Mesendoderm (in vitro differentiated cells): ENCODE results near the gene RAD52.

Experiments used
- DNase-seq: peaks from one replicate; pipeline ENCODE4 v3.0.0; 2013
- H2AK5ac ChIP-seq: 2 replicates; pipeline ENCODE4 v1.6.1; 2013; ENCODE audit warnings: low read length, inconsistent platforms
- H2BK120ac ChIP-seq: 2 replicates; pipeline ENCODE4 v1.6.1; 2013; ENCODE audit warnings: low read depth, mild to moderate bottlenecking, low read length, moderate library complexity, mixed read lengths
- H2BK15ac ChIP-seq: replicated peaks from 2 replicates; pipeline ENCODE4 v1.6.1; 2013; ENCODE audit warnings: low read depth, mild to moderate bottlenecking, moderate library complexity
- H2BK5ac ChIP-seq: 2 replicates; pipeline ENCODE4 v1.6.1; 2013; ENCODE audit warnings: low read length, inconsistent platforms
- H3K18ac ChIP-seq: 2 replicates; pipeline ENCODE4 v1.6.1; 2013; ENCODE audit warnings: mild to moderate bottlenecking, low read length, mixed read lengths
- H3K23ac ChIP-seq: one replicate; pipeline ENCODE4 v1.6.1; 2013; ENCODE audit warnings: low read length
- H3K27ac ChIP-seq: 2 replicates; pipeline ENCODE4 v1.5.1; 2013; ENCODE audit warnings: low read depth, mild to moderate bottlenecking, inconsistent platforms, low read length, moderate library complexity
- H3K27me3 ChIP-seq: 2 replicates; pipeline ENCODE4 v1.6.1; 2013; ENCODE audit warnings: low read length, control low read depth, mild to moderate bottlenecking, inconsistent platforms; ENCODE audit not compliant: insufficient read depth, poor library complexity
- H3K36me3 ChIP-seq: 2 replicates; pipeline ENCODE4 v1.6.1; 2013; ENCODE audit warnings: low read length, inconsistent platforms; ENCODE audit not compliant: control insufficient read depth, insufficient read depth
- H3K4ac ChIP-seq: one replicate; pipeline ENCODE4 v1.6.1; 2013; ENCODE audit warnings: low read depth, mild to moderate bottlenecking, low read length, moderate library complexity
- H3K4me1 ChIP-seq: 2 replicates; pipeline ENCODE4 v1.6.1; 2013; ENCODE audit warnings: low read depth, low read length, inconsistent platforms; ENCODE audit not compliant: control insufficient read depth
- H3K4me2 ChIP-seq: 2 replicates; pipeline ENCODE4 v1.6.1; 2013; ENCODE audit warnings: low read length
- H3K4me3 ChIP-seq: 2 replicates; pipeline ENCODE4 v1.5.1; 2013; ENCODE audit warnings: mild to moderate bottlenecking, low read length
- H3K56ac ChIP-seq: one replicate; pipeline ENCODE4 v1.6.1; 2013; ENCODE audit warnings: low read length
- H3K79me1 ChIP-seq: 2 replicates; pipeline ENCODE4 v1.6.1; 2013; ENCODE audit warnings: low read length, inconsistent platforms
- H3K79me2 ChIP-seq: 2 replicates; pipeline ENCODE4 v1.6.1; 2013; ENCODE audit warnings: mild to moderate bottlenecking, low read length; ENCODE audit not compliant: control insufficient read depth, insufficient read depth
- H3K9ac ChIP-seq: 2 replicates; pipeline ENCODE4 v1.6.1; 2013; ENCODE audit warnings: low read length, inconsistent platforms
- H4K5ac ChIP-seq: one replicate; pipeline ENCODE4 v1.6.1; 2013; ENCODE audit warnings: low read length
- H4K8ac ChIP-seq: one replicate; pipeline ENCODE4 v1.6.1; 2013; ENCODE audit warnings: low read depth, mild to moderate bottlenecking, control low read depth, low read length, moderate library complexity
- WGBS: extraction: QIAGEN DNeasy Blood & Tissue Kit; methylation state at CpG from one replicate; pipeline ENCODE4 v1.1.7; 2013; ENCODE audit warnings: low lambda C conversion rate, missing lambda C conversion rate; ENCODE audit not compliant: insufficient coverage; ENCODE audit errors: extremely low coverage; 5-methylcytosine and 5-hydroxymethylcytosine counted together

RAD52 gene

GRCh38 chr12:870378-870777 is 79.1 kb downstream of the RAD52 start:
- no peak overlapping the region for H3K9ac ChIP-seq
- H2BK5ac ChIP-seq, result no peak overlapping the region
- H3K4me2 ChIP-seq, result no peak overlapping the region
- no peak overlapping the region for H2AK5ac ChIP-seq
- H3K56ac ChIP-seq, result no peak overlapping the region
- no peaks in the 10 kb centered on the region for H3K79me1 ChIP-seq
- H4K5ac ChIP-seq, result no peak overlapping the region
- no peaks in the 10 kb centered on the region for H3K27me3 ChIP-seq
- no peaks in the 10 kb centered on the region for H3K79me2 ChIP-seq
- H3K27ac ChIP-seq, result no peak overlapping the region
- no peaks in the 10 kb centered on the region for H3K4me1 ChIP-seq
- H2BK15ac ChIP-seq, result no peak overlapping the region
- H3K23ac ChIP-seq, result no peak overlapping the region
- H4K8ac ChIP-seq, result no peak overlapping the region
- no peak overlapping the region for H3K18ac ChIP-seq
- WGBS, result no CpG with 5 or more reads among the region's 1 CpG
- no peak overlapping the region for H3K4me3 ChIP-seq
- H3K4ac ChIP-seq, result no peak overlapping the region
- no peak overlapping the region for H2BK120ac ChIP-seq
- no peaks in the 10 kb centered on the region for H3K36me3 ChIP-seq
- DNase-seq, result no peak

GRCh38 chr12:868722-869121 is 80.8 kb downstream of the RAD52 start:
- Histone ChIP-seq H2BK120ac (no peak overlapping the region), H3K27ac (no peak overlapping the region), H4K5ac (no peak overlapping the region), H3K4ac (no peak overlapping the region), H3K4me1 (no peaks in the 10 kb centered on the region), H3K36me3 (no peaks in the 10 kb centered on the region), H4K8ac (no peak overlapping the region), H3K79me2 (no peaks in the 10 kb centered on the region), H2AK5ac (no peak overlapping the region), H3K56ac (no peak overlapping the region), H3K23ac (no peak overlapping the region), H3K18ac (no peak overlapping the region), H2BK5ac (no peak overlapping the region), H3K4me2 (no peak overlapping the region), H3K27me3 (no peaks in the 10 kb centered on the region), H2BK15ac (no peak overlapping the region), H3K79me1 (no peaks in the 10 kb centered on the region), H3K4me3 (no peak overlapping the region), H3K9ac (no peak overlapping the region)
- WGBS, result no CpG with 5 or more reads among the region's 3 CpGs
- DNase-seq, result peak; percentile 39

- Histone ChIP-seq H2BK15ac (no peak overlapping the region), H2BK120ac (no peak overlapping the region), H3K23ac (no peak overlapping the region), H3K27me3 (no peaks in the 10 kb centered on the region), H4K8ac (no peak overlapping the region), H3K4me2 (no peak overlapping the region), H2AK5ac (no peak overlapping the region), H2BK5ac (no peak overlapping the region), H3K9ac (no peak overlapping the region), H3K4me3 (no peak overlapping the region), H3K4me1 (no peaks in the 10 kb centered on the region), H3K56ac (no peak overlapping the region), H3K36me3 (no peaks in the 10 kb centered on the region), H3K27ac (no peak overlapping the region), H4K5ac (no peak overlapping the region), H3K79me2 (no peaks in the 10 kb centered on the region), H3K4ac (no peak overlapping the region), H3K79me1 (no peaks in the 10 kb centered on the region), H3K18ac (no peak overlapping the region)
- peak; percentile 19 for DNase-seq
- no CpG with 5 or more reads among the region's 5 CpGs for WGBS
Measured at GRCh38 chr12:867905-868304, 81.6 kb downstream of the RAD52 start.

- peaks cover 8% of the 10 kb centered on the region for H3K36me3 ChIP-seq
- no peak overlapping the region for H2BK15ac ChIP-seq
- H3K27me3 ChIP-seq, result no peaks in the 10 kb centered on the region
- no peak overlapping the region for H4K8ac ChIP-seq
- H2BK120ac ChIP-seq, result no peak overlapping the region
- no peak overlapping the region for H2BK5ac ChIP-seq
- H3K4me1 ChIP-seq, result no peaks in the 10 kb centered on the region
- H3K9ac ChIP-seq, result no peak overlapping the region
- no peak overlapping the region for H3K4ac ChIP-seq
- H4K5ac ChIP-seq, result no peak overlapping the region
- 100% methylated on average over 1 of the region's 1 CpG for WGBS
- no peak overlapping the region for H2AK5ac ChIP-seq
- no peaks in the 10 kb centered on the region for H3K79me1 ChIP-seq
- no peak overlapping the region for H3K56ac ChIP-seq
- no peak for DNase-seq
- H3K79me2 ChIP-seq, result no peaks in the 10 kb centered on the region
- H3K4me3 ChIP-seq, result no peak overlapping the region
- H3K23ac ChIP-seq, result no peak overlapping the region
- H3K27ac ChIP-seq, result no peak overlapping the region
- H3K4me2 ChIP-seq, result no peak overlapping the region
- H3K18ac ChIP-seq, result no peak overlapping the region
Measured at GRCh38 chr12:865614-866013, 83.9 kb downstream of the RAD52 start.

DNA sequence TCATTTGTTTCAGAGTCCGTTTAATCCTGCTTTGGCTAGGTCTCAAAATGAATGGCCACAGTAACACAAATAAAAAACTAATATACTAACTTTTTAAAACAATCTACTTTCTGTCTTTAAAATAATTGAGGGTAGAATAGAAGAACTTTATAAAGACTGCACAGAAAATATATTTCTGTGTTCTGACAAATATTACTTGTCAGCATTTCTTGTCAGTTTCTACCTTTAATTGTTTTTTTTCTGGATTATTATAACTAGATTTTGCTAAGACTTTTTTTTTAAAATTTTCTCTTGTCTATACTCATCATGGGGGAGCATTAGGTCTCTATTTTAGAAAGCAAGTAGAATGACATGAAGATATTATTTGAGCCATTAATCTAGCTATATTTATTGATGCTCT is 86.2 kb downstream of the RAD52 start:
- no CpG with 5 or more reads among the region's 1 CpG for WGBS
- H4K8ac ChIP-seq, result no peak overlapping the region
- no peak overlapping the region for H3K4ac ChIP-seq
- no peak for DNase-seq
- no peak overlapping the region for H2BK15ac ChIP-seq
- no peaks in the 10 kb centered on the region for H3K4me1 ChIP-seq
- H3K18ac ChIP-seq, result no peak overlapping the region
- no peak overlapping the region for H3K4me2 ChIP-seq
- no peaks in the 10 kb centered on the region for H3K79me2 ChIP-seq
- H3K79me1 ChIP-seq, result no peaks in the 10 kb centered on the region
- no peak overlapping the region for H4K5ac ChIP-seq
- H3K27ac ChIP-seq, result no peak overlapping the region
- no peaks in the 10 kb centered on the region for H3K27me3 ChIP-seq
- H2BK120ac ChIP-seq, result no peak overlapping the region
- no peak overlapping the region for H3K4me3 ChIP-seq
- peaks cover 8% of the 10 kb centered on the region for H3K36me3 ChIP-seq
- H2AK5ac ChIP-seq, result no peak overlapping the region
- no peak overlapping the region for H3K56ac ChIP-seq
- H3K23ac ChIP-seq, result no peak overlapping the region
- H2BK5ac ChIP-seq, result no peak overlapping the region
- no peak overlapping the region for H3K9ac ChIP-seq

DNA sequence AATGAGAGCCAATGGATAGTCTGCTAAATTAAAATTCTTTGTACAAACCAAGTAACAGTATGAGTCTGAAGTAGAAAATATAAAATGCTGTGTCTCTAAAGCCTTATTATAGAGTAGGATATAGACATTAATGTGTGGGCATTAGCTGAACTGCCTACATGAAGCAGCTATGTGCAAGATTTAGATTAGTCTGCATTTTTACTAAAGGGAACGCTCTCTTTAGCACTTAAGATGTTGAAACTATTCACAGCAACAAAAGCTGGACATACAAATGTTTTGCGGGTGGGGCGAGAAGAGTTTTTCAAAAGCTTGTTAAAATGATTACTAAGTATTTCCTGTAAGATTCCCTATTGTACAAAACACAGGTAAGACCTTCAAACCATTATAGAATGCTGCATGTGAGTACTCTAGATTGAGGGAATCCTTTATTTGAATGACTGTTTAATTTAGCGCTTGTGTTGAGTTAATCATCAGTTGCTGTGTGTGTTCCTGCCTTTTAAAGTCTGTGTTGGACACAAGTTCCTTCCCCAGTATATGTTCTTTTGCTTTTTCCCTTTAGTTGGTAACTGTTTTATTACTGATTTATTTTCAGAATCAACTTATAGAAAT is 87.1 kb downstream of the RAD52 start:
- H3K36me3 ChIP-seq, result peaks cover 9% of the 10 kb centered on the region
- H2AK5ac ChIP-seq, result no peak overlapping the region
- WGBS, result no CpG with 5 or more reads among the region's 4 CpGs

More for the DNA sequence above, 87.1 kb downstream of the RAD52 start:
- Histone ChIP-seq H3K4ac (no peak overlapping the region), H4K5ac (no peak overlapping the region), H3K79me1 (no peaks in the 10 kb centered on the region), H3K79me2 (no peaks in the 10 kb centered on the region), H3K56ac (no peak overlapping the region), H2BK120ac (no peak overlapping the region), H2BK5ac (no peak overlapping the region), H2BK15ac (no peak overlapping the region), H3K4me3 (no peak overlapping the region), H3K27me3 (no peaks in the 10 kb centered on the region), H3K18ac (no peak overlapping the region), H3K4me1 (no peaks in the 10 kb centered on the region), H3K4me2 (no peak overlapping the region), H3K27ac (no peak overlapping the region), H3K9ac (no peak overlapping the region), H3K23ac (no peak overlapping the region), H4K8ac (no peak overlapping the region)
- DNase-seq, result no peak
